ENCODE measurements around the gene STAB2. TPM values are rescaled to one million over a fixed set of nuclear protein-coding genes. Genes with fewer than 3 reads are reported as not detected.
"Not testable (repeated sequence)": the region's sequence is repeated elsewhere in the genome, so short reads cannot be mapped to it uniquely, and the experiment has no call there.

STAB2 gene
- polyA plus RNA-seq, 1 donor = 6.6 TPM

- Histone ChIP-seq H3K27me3 (ENCODE audit: control insufficient read depth, insufficient read depth, low read length) (no peaks in the 10 kb centered on the region), H3K9me3 (ENCODE audit: control insufficient read depth, low read depth, low read length) (peaks cover 3% of the 10 kb centered on the region), H3K4me1 (ENCODE audit: control insufficient read depth, insufficient read depth, low read length) (no peaks in the 10 kb centered on the region), H3K27ac (ENCODE audit: low read length) (no peak overlapping the region), H3K36me3 (ENCODE audit: control insufficient read depth, insufficient read depth, low read length) (no peaks in the 10 kb centered on the region), H3K4me3 (ENCODE audit: low read length) (no peak overlapping the region)
- DNase-seq = no peak
- WGBS (ENCODE audit: insufficient coverage, low lambda C conversion rate) = no CpG with 5 or more reads among the region's 3 CpGs
Observed at GRCh38 chr12:103642240-103642864, 55.3 kb downstream of the STAB2 start.

DNA sequence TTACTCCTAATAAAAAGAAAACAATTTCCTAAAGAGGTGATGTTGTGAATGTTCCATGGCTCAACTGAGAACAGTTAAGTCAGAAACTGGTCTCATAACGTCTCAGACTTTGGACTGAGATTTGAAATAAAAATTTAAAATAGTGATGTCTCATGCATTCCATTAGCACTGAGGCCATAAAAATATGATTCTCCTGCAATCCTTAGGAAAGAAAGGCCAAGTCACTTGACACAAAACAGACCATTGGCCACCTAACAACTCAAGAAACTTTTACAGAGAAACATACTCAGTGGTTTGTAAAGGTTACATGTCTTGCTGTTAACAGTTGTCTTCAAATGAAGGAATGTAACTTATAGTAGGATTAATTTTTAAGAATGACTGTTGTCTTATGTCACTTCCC lies 58.1 kb downstream of the STAB2 start:
- peak in 1 of 2 donors; percentile 19 for DNase-seq
- no peaks in the 10 kb centered on the region for H3K27me3 ChIP-seq (ENCODE audit: control insufficient read depth, insufficient read depth, low read length)

GRCh38 chr12:103647267-103647666 lies 60.2 kb downstream of the STAB2 start:
- Histone ChIP-seq H3K4me1 (ENCODE audit: control insufficient read depth, insufficient read depth, low read length) (no peaks in the 10 kb centered on the region), H3K9me3 (ENCODE audit: control insufficient read depth, low read depth, low read length) (peaks cover 3% of the 10 kb centered on the region), H3K36me3 (ENCODE audit: control insufficient read depth, insufficient read depth, low read length) (no peaks in the 10 kb centered on the region), H3K4me3 (ENCODE audit: low read length) (no peak overlapping the region), H3K27ac (ENCODE audit: low read length) (no peak overlapping the region), H3K27me3 (ENCODE audit: control insufficient read depth, insufficient read depth, low read length) (no peaks in the 10 kb centered on the region)
- no peak for DNase-seq
- 54% methylated on average over 2 of the region's 2 CpGs for WGBS (ENCODE audit: insufficient coverage, low lambda C conversion rate)

More for the DNA sequence above, 58.1 kb downstream of the STAB2 start:
- Histone ChIP-seq H3K4me3 (ENCODE audit: low read length) (no peak overlapping the region), H3K4me1 (ENCODE audit: control insufficient read depth, insufficient read depth, low read length) (no peaks in the 10 kb centered on the region), H3K36me3 (ENCODE audit: control insufficient read depth, insufficient read depth, low read length) (no peaks in the 10 kb centered on the region), H3K9me3 (ENCODE audit: control insufficient read depth, low read depth, low read length) (peaks cover 3% of the 10 kb centered on the region), H3K27ac (ENCODE audit: low read length) (no peak overlapping the region)
- WGBS (ENCODE audit: insufficient coverage, low lambda C conversion rate) = no CpG with 5 or more reads among the region's 1 CpG

DNA sequence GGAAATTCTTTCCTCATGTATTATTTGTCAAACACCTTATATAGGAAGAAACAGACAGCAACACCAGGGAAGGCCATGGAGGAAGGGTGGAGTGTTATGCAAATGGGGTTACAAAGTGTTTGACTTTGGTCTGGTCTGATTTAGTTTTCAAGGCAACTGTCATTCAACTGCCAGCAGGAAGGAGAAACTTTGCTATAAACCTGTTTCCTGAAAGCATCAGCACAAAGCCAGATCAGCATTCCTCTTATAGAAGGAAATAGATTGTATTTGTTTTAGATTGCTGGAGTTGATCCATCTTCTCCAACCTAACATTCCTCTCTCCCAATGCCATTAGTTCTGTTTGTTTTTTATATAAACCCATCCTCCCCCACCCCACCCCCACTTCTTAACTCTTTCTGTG lies 65.7 kb downstream of the STAB2 start:
- Histone ChIP-seq H3K4me1 (ENCODE audit: control insufficient read depth, insufficient read depth, low read length) (no peaks in the 10 kb centered on the region), H3K27ac (ENCODE audit: low read length) (no peak overlapping the region), H3K27me3 (ENCODE audit: control insufficient read depth, insufficient read depth, low read length) (no peaks in the 10 kb centered on the region), H3K4me3 (ENCODE audit: low read length) (no peak overlapping the region), H3K9me3 (ENCODE audit: control insufficient read depth, low read depth, low read length) (peaks cover 2% of the 10 kb centered on the region), H3K36me3 (ENCODE audit: control insufficient read depth, insufficient read depth, low read length) (no peaks in the 10 kb centered on the region)
- peak in 1 of 2 donors; percentile 51 for DNase-seq

- not testable (repeated sequence) for H3K27me3 ChIP-seq (ENCODE audit: control insufficient read depth, insufficient read depth, low read length); H3K4me1 ChIP-seq (ENCODE audit: control insufficient read depth, insufficient read depth, low read length); H3K4me3 ChIP-seq (ENCODE audit: low read length); H3K27ac ChIP-seq (ENCODE audit: low read length); DNase-seq; H3K9me3 ChIP-seq (ENCODE audit: control insufficient read depth, low read depth, low read length); H3K36me3 ChIP-seq (ENCODE audit: control insufficient read depth, insufficient read depth, low read length)
- 81% methylated on average over 2 of the region's 3 CpGs for WGBS (ENCODE audit: insufficient coverage, low lambda C conversion rate)
Observed at GRCh38 chr12:103653568-103654173, 66.6 kb downstream of the STAB2 start.

GRCh38 chr12:103654816-103655215 lies 67.7 kb downstream of the STAB2 start:
- no peak overlapping the region for H3K4me3 ChIP-seq (ENCODE audit: low read length)
- 100% methylated on average over 2 of the region's 3 CpGs for WGBS (ENCODE audit: insufficient coverage, low lambda C conversion rate)
- no peaks in the 10 kb centered on the region for H3K4me1 ChIP-seq (ENCODE audit: control insufficient read depth, insufficient read depth, low read length)
- peaks cover 2% of the 10 kb centered on the region for H3K27me3 ChIP-seq (ENCODE audit: control insufficient read depth, insufficient read depth, low read length)
- H3K9me3 ChIP-seq (ENCODE audit: control insufficient read depth, low read depth, low read length) = peaks cover 2% of the 10 kb centered on the region
- H3K27ac ChIP-seq (ENCODE audit: low read length) = no peak overlapping the region
- H3K36me3 ChIP-seq (ENCODE audit: control insufficient read depth, insufficient read depth, low read length) = no peaks in the 10 kb centered on the region
- DNase-seq = peak in 1 of 2 donors; percentile 23

GRCh38 chr12:103656291-103656690 lies 69.2 kb downstream of the STAB2 start:
- no CpG with 5 or more reads among the region's 1 CpG for WGBS (ENCODE audit: insufficient coverage, low lambda C conversion rate)
- no peak for DNase-seq
- Histone ChIP-seq H3K4me3 (ENCODE audit: low read length) (no peak overlapping the region), H3K9me3 (ENCODE audit: control insufficient read depth, low read depth, low read length) (peaks cover 2% of the 10 kb centered on the region), H3K27me3 (ENCODE audit: control insufficient read depth, insufficient read depth, low read length) (peaks cover 2% of the 10 kb centered on the region), H3K4me1 (ENCODE audit: control insufficient read depth, insufficient read depth, low read length) (no peaks in the 10 kb centered on the region), H3K36me3 (ENCODE audit: control insufficient read depth, insufficient read depth, low read length) (no peaks in the 10 kb centered on the region), H3K27ac (ENCODE audit: low read length) (no peak overlapping the region)

- 100% methylated on average over 1 of the region's 2 CpGs for WGBS (ENCODE audit: insufficient coverage, low lambda C conversion rate)
- H3K9me3 ChIP-seq (ENCODE audit: control insufficient read depth, low read depth, low read length) = peaks cover 2% of the 10 kb centered on the region
- peaks cover 2% of the 10 kb centered on the region for H3K27me3 ChIP-seq (ENCODE audit: control insufficient read depth, insufficient read depth, low read length)
- H3K27ac ChIP-seq (ENCODE audit: low read length) = no peak overlapping the region
- H3K4me1 ChIP-seq (ENCODE audit: control insufficient read depth, insufficient read depth, low read length) = no peaks in the 10 kb centered on the region
- no peaks in the 10 kb centered on the region for H3K36me3 ChIP-seq (ENCODE audit: control insufficient read depth, insufficient read depth, low read length)
- H3K4me3 ChIP-seq (ENCODE audit: low read length) = no peak overlapping the region
- DNase-seq = no peak
Observed at GRCh38 chr12:103657331-103657730, 70.3 kb downstream of the STAB2 start.

DNA sequence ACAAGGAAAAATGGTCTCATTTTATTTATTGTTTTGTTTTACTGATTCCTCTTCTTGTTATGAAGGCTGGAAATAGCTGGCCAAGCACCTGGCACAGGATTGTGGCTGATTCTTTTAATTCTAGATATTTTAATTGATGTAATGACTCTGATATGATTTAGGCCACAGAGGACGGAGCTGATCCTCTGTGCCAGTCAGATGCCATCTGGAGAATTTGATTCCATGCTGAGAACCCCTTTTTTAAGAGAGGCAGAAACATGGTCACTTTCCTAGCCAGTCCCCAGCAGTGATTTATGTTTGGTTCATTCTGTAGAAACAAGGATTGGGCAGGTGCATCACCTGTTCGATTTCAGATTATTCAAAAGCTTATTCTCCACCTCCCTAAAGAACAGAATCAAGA lies 77.6 kb downstream of the STAB2 start:
- no peaks in the 10 kb centered on the region for H3K36me3 ChIP-seq (ENCODE audit: control insufficient read depth, insufficient read depth, low read length)
- no peak for DNase-seq
- H3K4me1 ChIP-seq (ENCODE audit: control insufficient read depth, insufficient read depth, low read length) = no peaks in the 10 kb centered on the region
- 100% methylated on average over 1 of the region's 2 CpGs for WGBS (ENCODE audit: insufficient coverage, low lambda C conversion rate)
- peaks cover 7% of the 10 kb centered on the region for H3K27me3 ChIP-seq (ENCODE audit: control insufficient read depth, insufficient read depth, low read length)
- no peak overlapping the region for H3K27ac ChIP-seq (ENCODE audit: low read length)
- no peak overlapping the region for H3K4me3 ChIP-seq (ENCODE audit: low read length)
- no peaks in the 10 kb centered on the region for H3K9me3 ChIP-seq (ENCODE audit: control insufficient read depth, low read depth, low read length)

GRCh38 chr12:103665971-103666370 lies 78.9 kb downstream of the STAB2 start:
- no peak overlapping the region for H3K27ac ChIP-seq (ENCODE audit: low read length)
- no peaks in the 10 kb centered on the region for H3K36me3 ChIP-seq (ENCODE audit: control insufficient read depth, insufficient read depth, low read length)
- H3K9me3 ChIP-seq (ENCODE audit: control insufficient read depth, low read depth, low read length) = no peaks in the 10 kb centered on the region
- H3K4me3 ChIP-seq (ENCODE audit: low read length) = no peak overlapping the region
- H3K27me3 ChIP-seq (ENCODE audit: control insufficient read depth, insufficient read depth, low read length) = peaks cover 7% of the 10 kb centered on the region
- no peaks in the 10 kb centered on the region for H3K4me1 ChIP-seq (ENCODE audit: control insufficient read depth, insufficient read depth, low read length)
- no peak for DNase-seq
- WGBS (ENCODE audit: insufficient coverage, low lambda C conversion rate) = no CpG with 5 or more reads among the region's 5 CpGs

DNA sequence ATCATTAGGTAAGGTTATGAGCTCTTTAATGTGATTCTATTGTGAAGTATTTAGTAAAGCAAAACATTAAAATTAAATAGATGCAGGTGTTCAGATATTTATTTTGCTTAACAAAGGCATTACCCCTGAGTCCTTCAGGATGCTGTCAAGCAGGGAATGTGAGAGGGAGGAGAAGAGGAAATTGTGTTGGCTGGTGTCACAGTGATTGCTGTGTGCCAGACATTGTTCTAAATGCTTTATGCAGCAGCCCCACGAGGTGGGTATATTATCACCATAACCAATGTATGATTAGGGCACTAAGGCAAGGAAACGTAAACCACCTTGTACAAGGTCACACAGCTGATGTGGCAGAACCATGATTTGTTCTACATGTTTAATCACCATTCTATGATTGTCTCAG lies 80.1 kb downstream of the STAB2 start:
- H3K27me3 ChIP-seq (ENCODE audit: control insufficient read depth, insufficient read depth, low read length) = peaks cover 7% of the 10 kb centered on the region
- no CpG with 5 or more reads among the region's 2 CpGs for WGBS (ENCODE audit: insufficient coverage, low lambda C conversion rate)
- no peaks in the 10 kb centered on the region for H3K9me3 ChIP-seq (ENCODE audit: control insufficient read depth, low read depth, low read length)
- H3K4me3 ChIP-seq (ENCODE audit: low read length) = no peak overlapping the region
- no peaks in the 10 kb centered on the region for H3K36me3 ChIP-seq (ENCODE audit: control insufficient read depth, insufficient read depth, low read length)
- peaks cover 3% of the 10 kb centered on the region for H3K4me1 ChIP-seq (ENCODE audit: control insufficient read depth, insufficient read depth, low read length)
- DNase-seq = no peak
- H3K27ac ChIP-seq (ENCODE audit: low read length) = no peak overlapping the region

Measured in large intestine (tissue), 3 donors.